HepG2 (cell line): ENCODE data around the gene RAD23A. TPM values are rescaled to one million over a fixed set of nuclear protein-coding genes. Genes with fewer than 3 reads are reported as not detected.

Source experiments
- ATAC-seq: fragments of 200-7000 bp; cut with Tn5 transposase; 3 replicates; pipeline ENCODE4 v1.9.1; 2020; ENCODE audit warnings: mild to moderate bottlenecking, moderate library complexity
- BruUV-seq: library from RNA; stranded (reverse); fragments of 400-500 nt; replicated peaks from 2 replicates; lab custom pipeline; 2021; lab: Mats Ljungman, UMichigan
- CTCF ChIA-PET: fragments of 300-600 bp; formaldehyde crosslinking; extraction: SDS; loops from one replicate; lab custom pipeline; 2021; ENCODE audit warnings: low total read pairs, inconsistent platforms, low intra/inter-chr PET ratio; lab: Yijun Ruan, JAX
- POLR2A ChIA-PET: fragments of 350-600 bp; sonication (Branson Sonifier 250); formaldehyde crosslinking; loops from one replicate; lab custom pipeline; 2020; ENCODE audit warnings: antibody characterized with exemption, inconsistent platforms; lab: Yijun Ruan, JAX
- DNase-seq: peaks from one replicate; pipeline ENCODE4 v3.0.0-alpha.2; 2015; ENCODE audit warnings: low spot score
- FAIRE-seq: peaks from 3 replicates; lab custom pipeline; 2011; peaks lifted over from hg19 to GRCh38; lab: Jason Lieb, UNC
- H2AFZ ChIP-seq: one replicate; pipeline ENCODE4 v1.6.1; 2011; ENCODE audit warnings: low read length, inconsistent platforms
- H3K27ac ChIP-seq: fragments of 300-600 bp; 3 replicates; pipeline ENCODE4 v1.8.0; 2011; ENCODE audit warnings: mixed run types, mild to moderate bottlenecking, mixed read lengths, low read length, inconsistent platforms; ENCODE audit not compliant: insufficient read depth; ENCODE audit errors: extremely low read length
- H3K27me3 ChIP-seq, 2 experiments: fragments of 200-600 bp in 1 of 2; 2 replicates in 1 of 2; 3 replicates in 1 of 2; pipeline versions ENCODE4 v1.6.0 to v1.8.0; 2011; ENCODE audit warnings: low read length in 2 of 2, mild to moderate bottlenecking in 2 of 2, moderate library complexity in 2 of 2, inconsistent platforms in 1 of 2; ENCODE audit not compliant: insufficient read depth in 2 of 2, control insufficient read depth in 1 of 2
- H3K36me3 ChIP-seq, 2 experiments: fragments of 200-600 bp in 1 of 2; replicated peaks in 1 of 2; 2 replicates in 1 of 2; 3 replicates in 1 of 2; pipeline versions ENCODE4 v1.5.1 to v1.8.0; 2011; ENCODE audit warnings: low read length in 2 of 2, inconsistent platforms in 1 of 2; ENCODE audit not compliant: insufficient read depth in 2 of 2, control insufficient read depth in 1 of 2
- H3K4me1 ChIP-seq: 2 replicates; pipeline ENCODE4 v1.5.1; 2012; ENCODE audit warnings: low read length, inconsistent platforms; ENCODE audit not compliant: insufficient read depth
- H3K4me2 ChIP-seq: 2 replicates; pipeline ENCODE4 v1.6.0; 2011; ENCODE audit warnings: low read depth, low read length, inconsistent platforms
- H3K4me3 ChIP-seq, 3 experiments: fragments of 200-600 bp in 1 of 3; sonication (generic), shearing (Covaris generic) in 1 of 3; replicated peaks in 1 of 3; 2 replicates each; pipeline ENCODE4 v1.5.1; 2011 to 2016; ENCODE audit warnings: low read length in 3 of 3, inconsistent platforms in 2 of 3, low read depth in 2 of 3, mild to moderate bottlenecking in 2 of 3, control low read depth in 1 of 3, mixed read lengths in 1 of 3; ENCODE audit not compliant: insufficient read depth in 1 of 3
- H3K79me2 ChIP-seq: one replicate; pipeline ENCODE4 v1.6.1; 2011; ENCODE audit warnings: low read length, inconsistent platforms; ENCODE audit not compliant: insufficient read depth
- H3K9ac ChIP-seq: 2 replicates; pipeline ENCODE4 v1.6.0; 2011; ENCODE audit warnings: mild to moderate bottlenecking, low read depth, low read length, inconsistent platforms; ENCODE audit not compliant: insufficient read depth
- H3K9me3 ChIP-seq: 2 replicates; pipeline ENCODE4 v1.5.1; 2012; ENCODE audit warnings: mild to moderate bottlenecking, low read length
- H4K20me1 ChIP-seq: 2 replicates; pipeline ENCODE4 v1.6.0; 2011; ENCODE audit warnings: inconsistent platforms, mild to moderate bottlenecking, low read length, moderate library complexity; ENCODE audit not compliant: insufficient read depth
- AGO2 ChIP-seq: fragments of 200-400 bp; formaldehyde crosslinking; optimal IDR thresholded peaks from 2 replicates; pipeline ENCODE3; 2017; ENCODE audit warnings: mild to moderate bottlenecking, low read depth, low read length, moderate library complexity
- CBFB ChIP-seq: sonication (generic); formaldehyde crosslinking; IDR thresholded peaks from 2 replicates; pipeline ENCODE4 v1.4.0; 2020; ENCODE audit warnings: missing genetic modification reagents
- IRX3 ChIP-seq: sonication (generic); formaldehyde crosslinking; IDR thresholded peaks from 2 replicates; pipeline ENCODE4 v1.8.1; 2023; ENCODE audit warnings: mild to moderate bottlenecking, low read depth, missing genetic modification reagents, borderline replicate concordance
- NONO ChIP-seq, 2 experiments: fragments of 450-650 bp in 1 of 2; sonication (generic) in 1 of 2; formaldehyde crosslinking in 1 of 2; IDR thresholded peaks in 1 of 2; conservative IDR thresholded peaks in 1 of 2; 2 replicates each; pipeline versions ENCODE4 v1.6.1 to v1.8.0; 2017 to 2022; ENCODE audit warnings: mild to moderate bottlenecking in 1 of 2, missing genetic modification reagents in 1 of 2, moderate library complexity in 1 of 2
- PCBP2 ChIP-seq: fragments of 200-400 bp; formaldehyde crosslinking; optimal IDR thresholded peaks from 2 replicates; pipeline ENCODE3; 2018; ENCODE audit warnings: low read length, low read depth; ENCODE audit not compliant: poor library complexity, severe bottlenecking
- ZMAT3 ChIP-seq: sonication (generic); formaldehyde crosslinking; conservative IDR thresholded peaks from 2 replicates; pipeline ENCODE4 v1.7.0; 2021; ENCODE audit warnings: missing genetic modification reagents
- ZNF44 ChIP-seq: sonication (generic); formaldehyde crosslinking; IDR thresholded peaks from 2 replicates; pipeline ENCODE4 v1.5.1; 2020; ENCODE audit warnings: mild to moderate bottlenecking, missing genetic modification reagents
- ZNF501 ChIP-seq: sonication (generic); formaldehyde crosslinking; IDR thresholded peaks from 2 replicates; pipeline ENCODE4 v1.5.1; 2020; ENCODE audit warnings: mild to moderate bottlenecking, moderate library complexity, missing genetic modification reagents
- ZNF564 ChIP-seq: sonication (generic); formaldehyde crosslinking; IDR thresholded peaks from 2 replicates; pipeline ENCODE4 v1.8.1; 2023; ENCODE audit warnings: mild to moderate bottlenecking, missing genetic modification reagents
- WGBS: methylation state at CpG from one replicate; pipeline ENCODE4 v1.1.6; 2017; ENCODE audit warnings: low lambda C conversion rate; 5-methylcytosine and 5-hydroxymethylcytosine counted together
- in situ Hi-C: cut with HindIII; loops from 2 replicates; pipeline ENCODE4 v1.10.0; 2017; ENCODE audit warnings: low pct_unique_long_range_greater_than_20kb; ENCODE audit not compliant: extremely low pct_ligation_motif_present
- intact Hi-C: fragments of 100-400 bp; cut with micrococcal nuclease; formaldehyde crosslinking; loops from one replicate; pipeline ENCODE4 v1.10.0; 2022; ENCODE audit not compliant: unreplicated experiment
- polyA plus RNA-seq, 8 experiments: library from polyadenylated mRNA; depleted of rRNA in 3 of 8; stranded (reverse) in 7 of 8; unstranded in 1 of 8; fragments of >200 nt; fragmentation: Illumina TruSeq in 4 of 8; extraction: Trizol in 4 of 8; gene quantifications; 2 replicates each; pipeline versions ENCODE4 v1.2.1 to v1.2.3, GENCODE V29; 2011 to 2016; ENCODE audit warnings: low read depth in 4 of 8, missing spikeins in 1 of 8, mixed read lengths in 1 of 8; ENCODE audit not compliant: insufficient read depth in 1 of 8
- total RNA-seq, 5 experiments: library from RNA; depleted of rRNA; stranded (reverse); fragments of >200 nt; fragmentation: Illumina TruSeq; extraction: Trizol; gene quantifications; 2 replicates each; pipeline ENCODE4 v1.2.3, GENCODE V29; 2016; ENCODE audit warnings: low read depth in 1 of 5
- TF ChIP-seq, protein P1 (sequence below): sonication (generic); formaldehyde crosslinking; IDR thresholded peaks from 2 replicates; pipeline ENCODE4 v1.4.0; 2020; ENCODE audit warnings: mild to moderate bottlenecking, missing genetic modification reagents

RAD23A gene
- total and polyA plus RNA-seq, 2 of the 13 experiments (the other 11 are each of a cell fraction or from before 2014, with no cell fraction given): 42.5 to 54.2 TPM

DNA sequence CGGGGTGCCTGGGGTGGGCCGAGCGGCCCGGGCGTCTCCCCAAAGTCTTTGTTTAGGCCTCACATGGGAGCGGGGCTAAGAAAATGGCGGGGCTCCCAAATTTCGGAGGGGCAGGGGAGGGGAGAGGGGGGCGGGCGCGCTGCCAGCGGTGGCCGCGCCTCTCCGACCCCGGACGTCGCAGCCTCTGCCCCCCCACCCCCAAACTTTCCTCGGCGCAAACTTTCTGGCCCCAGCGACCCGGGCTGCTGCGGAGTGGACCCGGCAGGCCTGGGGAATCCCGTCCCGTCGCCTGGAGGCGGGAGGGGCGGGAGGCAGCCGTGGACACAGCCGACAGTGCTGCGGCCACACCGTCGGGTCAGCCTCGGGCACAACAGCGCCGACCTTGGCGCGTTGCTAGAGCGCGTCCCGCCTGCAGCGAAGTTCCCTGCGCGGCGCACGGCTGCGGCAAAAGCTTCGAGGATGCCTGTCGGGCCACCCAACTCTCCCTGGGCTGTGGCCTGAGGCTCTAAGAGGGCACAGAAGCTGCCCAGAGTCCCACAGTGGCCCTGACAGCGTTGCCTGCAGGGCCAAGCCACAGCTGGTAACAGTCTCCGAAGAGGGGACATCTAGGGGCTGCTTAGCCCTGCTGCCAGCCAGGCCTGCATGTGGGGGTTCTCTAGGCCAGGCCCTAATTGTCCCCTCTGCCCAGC lies 50.9 kb downstream of the RAD23A start (continued):
- TF ChIP-seq ZNF44 (no peak), CBFB (CRISPR knock-in tag) (peak; percentile 61; the same call in 1 of the 2 replicates), IRX3 (CRISPR knock-in tag) (peak; percentile 27; the same call in 1 of the 2 replicates), NONO (IDR thresholded peaks at IDR 0.05) (no peak), NONO (CRISPR knock-in tag; conservative IDR thresholded peaks at IDR 0.05) (no peak; the same call in 1 of the 2 replicates)

DNA sequence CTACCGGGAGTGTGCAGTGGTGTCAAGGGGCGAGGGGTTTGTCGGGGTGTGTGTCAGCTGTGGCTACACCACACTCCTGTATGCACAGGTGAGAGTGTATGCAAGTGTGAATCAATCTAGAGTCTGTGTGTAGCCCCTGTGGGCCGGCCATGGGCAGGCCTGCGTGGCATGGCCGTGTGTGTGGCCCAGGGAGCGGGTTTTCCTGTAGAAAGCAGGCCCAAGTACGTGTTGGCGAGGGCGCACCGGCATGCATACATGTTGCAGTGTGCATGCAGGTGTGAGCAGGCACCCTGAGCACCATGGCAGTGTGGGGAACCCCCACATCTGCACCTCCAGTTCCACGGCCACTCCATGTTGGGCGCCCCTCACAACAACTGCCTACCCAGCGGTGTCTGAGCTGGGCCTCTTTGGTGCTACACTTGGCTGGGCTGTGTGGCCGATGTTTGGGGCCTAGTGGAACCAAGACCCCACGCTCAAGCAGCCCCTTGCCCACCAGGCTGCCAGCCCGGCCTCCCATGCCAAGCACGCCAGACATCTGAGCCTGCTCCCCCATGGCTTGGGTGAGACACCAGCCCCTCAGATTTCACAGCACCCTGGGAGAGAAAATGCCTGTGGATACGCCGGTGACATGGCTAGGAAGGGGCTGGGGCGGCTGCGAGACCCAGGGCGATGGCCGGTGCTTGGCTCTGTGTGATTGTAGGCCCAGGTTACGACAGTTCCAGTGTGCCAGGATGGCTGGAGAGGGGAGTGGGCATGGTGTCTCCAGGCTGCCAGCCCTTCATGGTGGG lies 51.7 kb downstream of the RAD23A start:
- intact Hi-C loops (no loop called here), in situ Hi-C loops (no loop called here)
- H3K9me3 ChIP-seq: no peaks in the 10 kb centered on the region
- H3K9ac ChIP-seq: peak overlapping the region; percentile 78; the same call in 1 of the 2 replicates
- peaks cover 22% of the 10 kb centered on the region for H3K4me1 ChIP-seq
- FAIRE-seq (no peak), ATAC-seq (no peak; the same call in 2 of the 3 replicates), DNase-seq (no peak)
- H2AFZ ChIP-seq: no peak overlapping the region
- POLR2A ChIA-PET: interaction anchor here (1.4 to 2.1 kb wide), 3 partner anchors 12 to 63 kb away, joined by 8 to 13 read pairs (median 9); no protein-coding TSS in a partner anchor
- CTCF ChIA-PET: no interaction called here
- H3K79me2 ChIP-seq: peaks cover 37% of the 10 kb centered on the region
- H4K20me1 ChIP-seq: peaks cover 6% of the 10 kb centered on the region; the same call in 1 of the 2 replicates
- peaks cover 5 to 10% of the 10 kb centered on the region in 2 experiments; a peak in 4 of 5 replicates for H3K36me3 ChIP-seq
- WGBS: 92% methylated on average over 15 of the region's 25 CpGs
- H3K4me2 ChIP-seq: peak overlapping the region; percentile 83
- TF ChIP-seq ZNF564: 0 out of 2 replicates have a peak, but pooled peaks have one; percentile 2
- 0 out of 2 replicates have a peak, but pooled peaks have one; percentile 23 for TF ChIP-seq ZNF501 (CRISPR knock-in tag)
- TF ChIP-seq PCBP2: no peak
- TF ChIP-seq, protein P1, sequence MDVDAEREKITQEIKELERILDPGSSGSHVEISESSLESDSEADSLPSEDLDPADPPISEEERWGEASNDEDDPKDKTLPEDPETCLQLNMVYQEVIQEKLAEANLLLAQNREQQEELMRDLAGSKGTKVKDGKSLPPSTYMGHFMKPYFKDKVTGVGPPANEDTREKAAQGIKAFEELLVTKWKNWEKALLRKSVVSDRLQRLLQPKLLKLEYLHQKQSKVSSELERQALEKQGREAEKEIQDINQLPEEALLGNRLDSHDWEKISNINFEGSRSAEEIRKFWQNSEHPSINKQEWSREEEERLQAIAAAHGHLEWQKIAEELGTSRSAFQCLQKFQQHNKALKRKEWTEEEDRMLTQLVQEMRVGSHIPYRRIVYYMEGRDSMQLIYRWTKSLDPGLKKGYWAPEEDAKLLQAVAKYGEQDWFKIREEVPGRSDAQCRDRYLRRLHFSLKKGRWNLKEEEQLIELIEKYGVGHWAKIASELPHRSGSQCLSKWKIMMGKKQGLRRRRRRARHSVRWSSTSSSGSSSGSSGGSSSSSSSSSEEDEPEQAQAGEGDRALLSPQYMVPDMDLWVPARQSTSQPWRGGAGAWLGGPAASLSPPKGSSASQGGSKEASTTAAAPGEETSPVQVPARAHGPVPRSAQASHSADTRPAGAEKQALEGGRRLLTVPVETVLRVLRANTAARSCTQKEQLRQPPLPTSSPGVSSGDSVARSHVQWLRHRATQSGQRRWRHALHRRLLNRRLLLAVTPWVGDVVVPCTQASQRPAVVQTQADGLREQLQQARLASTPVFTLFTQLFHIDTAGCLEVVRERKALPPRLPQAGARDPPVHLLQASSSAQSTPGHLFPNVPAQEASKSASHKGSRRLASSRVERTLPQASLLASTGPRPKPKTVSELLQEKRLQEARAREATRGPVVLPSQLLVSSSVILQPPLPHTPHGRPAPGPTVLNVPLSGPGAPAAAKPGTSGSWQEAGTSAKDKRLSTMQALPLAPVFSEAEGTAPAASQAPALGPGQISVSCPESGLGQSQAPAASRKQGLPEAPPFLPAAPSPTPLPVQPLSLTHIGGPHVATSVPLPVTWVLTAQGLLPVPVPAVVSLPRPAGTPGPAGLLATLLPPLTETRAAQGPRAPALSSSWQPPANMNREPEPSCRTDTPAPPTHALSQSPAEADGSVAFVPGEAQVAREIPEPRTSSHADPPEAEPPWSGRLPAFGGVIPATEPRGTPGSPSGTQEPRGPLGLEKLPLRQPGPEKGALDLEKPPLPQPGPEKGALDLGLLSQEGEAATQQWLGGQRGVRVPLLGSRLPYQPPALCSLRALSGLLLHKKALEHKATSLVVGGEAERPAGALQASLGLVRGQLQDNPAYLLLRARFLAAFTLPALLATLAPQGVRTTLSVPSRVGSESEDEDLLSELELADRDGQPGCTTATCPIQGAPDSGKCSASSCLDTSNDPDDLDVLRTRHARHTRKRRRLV (CRISPR knock-in tag): 0 out of 2 replicates have a peak, but pooled peaks have one; percentile 24
- no peak for TF ChIP-seq ZMAT3 (CRISPR knock-in tag)
- peak; percentile 43 for TF ChIP-seq AGO2
- peak overlapping the region; percentile 79 to 96 (median 85); a peak in 4 of 6 replicates for H3K4me3 ChIP-seq
- H3K27ac ChIP-seq: no peak overlapping the region
- no TSS peak for BruUV-seq
- no peaks in the 10 kb centered on the region for H3K27me3 ChIP-seq
